Cerebellar cortex (tissue), 1 donor: ENCODE measurements around the gene VPS35.
"Not testable (repeated sequence)": the region's sequence is repeated elsewhere in the genome, so short reads cannot be mapped to it uniquely, and the experiment has no call there.

ENCODE experiments used
- DNase-seq: peaks from one replicate; pipeline ENCODE4 v3.0.0-alpha.2; 2015; ENCODE audit warnings: low spot score

VPS35 gene

GRCh38 chr16:46658925-46659324 lies 30.1 kb downstream of the VPS35 start:
- peak; percentile 14 for DNase-seq

DNA sequence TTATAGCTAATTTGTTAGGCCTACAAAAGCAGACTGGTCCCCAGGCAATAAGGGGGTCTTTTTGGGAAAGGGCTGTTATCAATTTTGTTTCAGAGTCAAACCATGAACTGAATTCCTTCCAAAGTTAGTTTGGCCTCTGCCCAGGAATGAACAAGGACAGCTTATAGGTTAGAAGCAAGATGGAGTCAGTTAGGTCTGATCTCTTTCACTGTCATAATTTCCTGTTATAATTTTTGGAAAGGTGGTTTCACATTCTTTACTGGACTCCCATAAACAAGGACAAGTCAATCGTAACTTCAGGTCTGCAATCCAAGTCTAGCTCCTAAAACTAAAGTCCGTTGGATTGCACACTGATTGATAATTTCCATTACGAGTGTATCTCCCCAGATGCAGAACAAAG lies 37.7 kb downstream of the VPS35 start:
- no peak for DNase-seq

DNA sequence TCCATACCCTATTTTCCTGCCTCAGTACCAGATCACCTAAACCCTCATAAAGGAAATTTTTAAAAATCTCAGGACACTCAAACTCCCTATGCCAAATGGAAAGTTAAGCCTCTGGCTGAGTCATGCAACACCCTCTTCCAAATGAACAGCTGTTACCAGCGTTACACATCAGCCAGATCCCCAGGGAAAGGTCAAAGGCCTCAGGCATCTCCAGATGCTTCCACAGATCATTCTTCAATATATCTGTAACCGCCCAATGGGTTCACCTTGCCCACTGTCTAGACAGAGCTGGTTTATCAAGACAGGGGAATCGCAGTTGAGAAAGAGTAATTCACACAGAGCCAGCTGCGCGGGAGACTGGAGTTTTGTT lies 38.7 kb downstream of the VPS35 start:
- DNase-seq = no peak

DNA sequence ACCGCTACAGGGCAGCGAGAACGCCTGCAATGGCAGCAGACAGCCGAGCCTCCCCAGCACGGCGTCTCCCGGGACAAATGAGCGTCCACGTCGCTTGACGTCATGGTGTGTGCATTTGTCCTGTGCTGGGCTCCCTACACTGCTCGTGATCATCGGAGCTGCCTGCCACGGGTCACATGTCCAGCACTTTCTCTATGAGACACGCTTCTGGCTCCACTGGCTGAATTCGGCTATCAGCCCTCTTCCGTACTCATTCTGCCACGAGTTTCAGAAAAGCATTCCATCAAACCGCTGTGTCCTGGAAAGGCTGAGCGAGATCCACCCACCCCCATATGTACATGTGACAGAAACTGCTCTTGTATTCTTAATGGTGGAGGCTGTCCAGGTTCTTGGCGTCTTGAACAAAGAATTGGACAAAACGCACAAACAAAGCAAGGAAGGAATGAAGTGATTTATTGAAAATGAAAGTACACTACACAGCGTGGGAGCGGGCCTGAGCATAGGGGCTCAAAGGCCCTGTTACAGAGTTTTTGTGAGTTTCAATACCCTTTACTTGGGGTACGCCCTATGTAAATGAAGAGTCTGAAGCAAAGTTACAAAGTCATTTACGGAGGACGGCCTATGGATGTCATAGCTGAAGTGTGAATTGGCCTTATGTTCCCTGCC lies 39.3 kb downstream of the VPS35 start:
- no peak for DNase-seq

DNA sequence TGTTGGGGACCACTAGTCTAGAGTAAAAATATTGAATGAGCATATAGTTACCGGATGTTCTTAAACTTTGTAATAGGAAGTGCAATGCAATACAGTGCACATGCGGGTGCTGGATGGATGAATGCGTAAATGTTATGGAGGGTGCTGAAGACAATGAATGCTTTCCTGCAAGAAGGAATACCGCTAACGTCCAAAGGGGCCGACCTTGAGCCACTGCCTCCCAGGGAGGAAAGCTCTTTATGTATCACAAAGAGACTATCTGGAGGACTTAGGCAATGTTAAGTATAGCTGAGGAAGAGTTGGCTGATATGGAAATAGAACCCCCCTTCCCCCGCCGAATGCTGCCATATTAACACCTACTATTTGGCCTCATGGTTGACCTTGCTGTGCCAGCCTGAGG lies 40.3 kb downstream of the VPS35 start:
- no peak for DNase-seq

DNA sequence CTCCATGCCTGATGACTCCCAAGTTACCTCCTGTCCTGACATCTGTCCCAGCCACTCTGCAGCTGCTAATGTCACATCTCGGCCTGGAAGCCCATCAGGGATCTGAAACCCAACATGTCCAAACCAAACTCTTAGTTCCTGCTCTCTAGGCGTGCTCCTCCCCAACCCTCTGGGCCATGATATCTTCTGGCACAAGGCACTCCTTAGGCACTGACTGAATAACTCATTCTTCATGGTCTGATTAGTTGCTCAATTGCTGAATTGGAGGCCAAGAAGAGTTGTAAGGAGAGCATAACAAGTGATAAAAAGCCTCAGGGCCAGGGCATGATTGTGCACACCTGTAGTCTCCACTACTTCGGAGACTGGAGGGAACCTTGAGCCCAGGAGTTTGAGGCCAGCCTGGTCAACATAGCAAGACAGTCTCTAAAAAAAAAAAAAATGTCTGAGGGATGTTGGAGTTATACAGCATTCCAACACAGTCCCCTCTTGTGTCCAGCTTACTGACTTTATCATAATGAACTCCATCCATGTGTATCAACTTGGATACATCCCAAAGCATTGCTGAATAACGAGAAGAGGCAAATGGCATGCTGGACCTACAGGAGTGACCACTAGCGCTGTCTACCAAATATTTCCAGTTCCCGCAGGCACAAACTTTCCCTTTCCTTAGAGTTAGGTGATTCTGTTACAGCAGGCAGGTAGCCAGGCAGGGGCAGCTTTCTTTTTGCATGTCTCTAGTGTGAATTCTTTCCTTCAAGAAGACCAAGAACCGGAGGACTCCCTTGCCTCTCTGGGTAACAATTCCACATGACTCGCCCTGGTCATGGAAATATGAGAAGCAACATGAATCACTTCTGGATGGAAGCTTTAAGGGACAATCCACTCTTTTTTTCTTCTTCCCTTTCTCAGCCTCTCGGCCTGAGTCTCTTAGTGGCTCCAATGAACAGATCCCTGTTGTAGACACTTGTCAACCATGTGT lies 49.7 kb downstream of the VPS35 start:
- no peak for DNase-seq

GRCh38 chr16:46632778-46633733 lies 55.9 kb downstream of the VPS35 start:
- no peak for DNase-seq

DNA sequence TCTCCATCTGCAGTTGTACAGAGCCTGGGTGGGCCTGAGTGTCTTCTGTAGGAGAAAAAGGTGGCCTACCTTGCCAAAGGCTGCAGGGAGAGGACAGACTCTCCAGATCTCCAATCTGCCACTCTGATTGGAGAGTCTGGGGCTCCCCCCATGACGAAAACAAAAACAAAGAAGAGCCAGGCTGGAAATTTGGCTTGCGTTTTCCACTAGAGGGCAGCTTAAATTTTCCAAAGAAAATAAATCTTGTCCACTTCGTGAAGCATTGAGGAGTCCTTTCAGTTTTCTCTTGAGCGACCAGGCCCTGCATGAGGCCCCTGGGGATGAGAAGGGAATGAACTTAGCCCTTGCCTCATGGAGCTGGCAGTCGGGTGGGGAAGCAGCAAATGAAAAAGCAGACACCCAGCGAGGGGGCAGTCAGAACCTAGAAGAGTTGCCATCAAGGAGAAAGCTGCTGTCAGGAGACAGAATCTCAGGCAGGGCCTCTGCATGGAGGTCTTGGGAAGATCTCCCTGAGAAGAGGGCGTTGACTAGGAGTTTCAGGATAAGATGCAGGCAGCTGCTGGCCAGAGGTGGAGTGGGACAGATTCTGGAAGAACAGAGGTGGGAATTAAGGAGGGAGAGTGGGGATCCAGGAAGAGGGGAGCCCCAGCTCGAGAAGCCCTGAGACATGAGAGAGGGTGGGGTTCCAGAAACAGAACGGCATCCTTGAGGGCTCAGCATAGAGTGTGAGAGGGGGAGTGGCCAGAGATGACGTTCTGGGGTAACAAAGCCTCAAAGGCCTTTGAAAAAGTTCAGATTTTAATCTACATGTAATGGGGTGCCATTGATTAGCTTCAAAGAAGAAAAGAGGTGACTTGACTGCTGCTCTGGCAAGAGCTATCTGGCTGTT lies 59.4 kb downstream of the VPS35 start:
- peak; percentile 62 for DNase-seq

- no peak for DNase-seq
Measured at GRCh38 chr16:46627746-46628145, 61.2 kb downstream of the VPS35 start.

GRCh38 chr16:46626681-46627080 lies 62.3 kb downstream of the VPS35 start:
- not testable (repeated sequence) for DNase-seq

DNA sequence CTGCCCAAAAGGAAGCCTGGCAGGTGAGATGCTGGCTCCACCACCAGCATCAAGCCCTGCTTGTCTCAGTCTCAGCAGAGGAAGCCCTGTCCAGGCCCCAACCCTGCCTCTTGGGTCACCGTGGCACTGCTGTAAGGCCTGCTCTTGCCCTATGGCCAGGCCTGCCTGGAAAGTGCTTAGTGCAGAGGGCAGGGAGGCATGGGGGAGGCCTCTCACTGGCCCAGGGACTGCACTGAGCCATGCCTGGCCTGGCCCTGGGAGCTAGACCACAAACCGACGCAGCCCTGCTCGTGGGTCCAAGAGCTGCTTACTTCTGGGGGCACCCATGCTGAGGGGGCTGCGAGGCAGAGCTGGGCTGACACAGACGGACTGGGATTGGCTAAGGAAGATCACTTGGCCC lies 64.1 kb downstream of the VPS35 start:
- not testable (repeated sequence) for DNase-seq

DNA sequence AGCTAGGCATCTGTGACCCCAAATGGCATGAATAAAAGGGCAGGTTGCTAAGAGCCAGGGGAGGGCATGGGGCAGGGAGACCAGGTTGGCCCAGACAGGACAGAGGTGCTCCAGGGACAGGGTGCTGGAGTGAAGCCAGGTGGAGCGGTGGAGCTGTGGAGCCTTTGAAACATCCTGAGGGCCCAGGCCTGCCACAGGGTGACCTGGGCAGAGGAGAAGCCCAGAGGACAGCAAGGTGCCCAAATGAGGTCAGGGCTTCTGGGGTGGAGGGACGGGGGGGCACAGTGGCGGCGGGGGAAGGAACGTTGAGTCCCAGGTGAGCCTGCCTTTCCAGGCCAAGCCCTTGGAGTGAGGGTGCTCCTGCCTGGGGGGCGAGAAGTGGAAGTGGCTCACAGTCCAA lies 65.3 kb downstream of the VPS35 start:
- not testable (repeated sequence) for DNase-seq

GRCh38 chr16:46623246-46623645 lies 65.7 kb downstream of the VPS35 start:
- DNase-seq = not testable (repeated sequence)

- no peak for DNase-seq
Measured at GRCh38 chr16:46621934-46622676, 66.9 kb downstream of the VPS35 start.

- peak; percentile 73 for DNase-seq
Measured at GRCh38 chr16:46621006-46621933, 67.7 kb downstream of the VPS35 start, which contains the start of gene SHCBP1. TSS of gene SHCBP1 (minus strand) at chr16:46621379. CDS start at chr16:46621359, 20 bp downstream.

- no peak for DNase-seq
Measured at GRCh38 chr16:46620266-46621005, 68.5 kb downstream of the VPS35 start.

GRCh38 chr16:46618516-46618915 lies 70.5 kb downstream of the VPS35 start:
- DNase-seq = no peak

GRCh38 chr16:46614006-46614405 lies 75.0 kb downstream of the VPS35 start:
- no peak for DNase-seq
